Stimulated activated CD4-positive, alpha-beta T cell treated with anti-CD3 and anti-CD28 coated beads, Interleukin-12 subunit alpha, Interleukin-12 subunit beta, amount 100 ng/mL, for 48 hours (primary cell): Measurements from ENCODE around the gene MEGF11.

ENCODE experiments used
- DNase-seq, 3 donors: peaks; one replicate each; pipeline ENCODE4 v3.0.0-alpha.2; 2020; ENCODE audit warnings: low read depth in 2 of 3, low spot score in 1 of 3

MEGF11 gene

DNA sequence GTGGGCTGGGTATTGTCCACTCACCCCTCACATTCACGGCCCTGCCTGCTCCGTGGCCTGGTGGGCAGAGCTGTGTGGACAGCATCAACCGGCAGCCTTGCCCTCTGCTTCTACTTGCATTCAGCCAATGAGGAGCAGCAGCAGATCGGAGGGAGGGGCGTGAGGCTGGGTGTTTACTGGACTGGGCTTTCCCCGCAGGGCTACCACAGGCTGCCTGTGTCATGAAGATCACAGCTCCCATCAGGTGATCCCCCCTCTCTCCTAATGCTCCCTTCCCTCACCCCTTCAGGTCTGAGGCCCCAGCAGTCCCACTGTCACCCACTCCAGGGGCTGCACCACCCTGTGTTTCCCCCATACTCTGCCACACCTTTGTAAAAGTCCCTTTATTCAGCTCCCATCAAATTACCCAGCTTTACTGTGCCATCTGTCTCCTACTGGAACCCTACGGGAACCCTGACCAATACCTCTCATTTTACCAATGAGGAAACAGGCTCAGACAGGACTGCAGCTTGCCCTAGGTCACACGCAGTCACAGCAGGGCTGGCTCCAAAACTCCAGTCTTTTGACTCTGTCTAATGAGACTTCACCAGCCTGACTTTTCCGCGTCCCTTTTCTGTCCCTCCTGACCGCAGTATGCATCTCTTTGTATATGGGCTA is 81.1 kb downstream of the MEGF11 start:
- no peak for DNase-seq

DNA sequence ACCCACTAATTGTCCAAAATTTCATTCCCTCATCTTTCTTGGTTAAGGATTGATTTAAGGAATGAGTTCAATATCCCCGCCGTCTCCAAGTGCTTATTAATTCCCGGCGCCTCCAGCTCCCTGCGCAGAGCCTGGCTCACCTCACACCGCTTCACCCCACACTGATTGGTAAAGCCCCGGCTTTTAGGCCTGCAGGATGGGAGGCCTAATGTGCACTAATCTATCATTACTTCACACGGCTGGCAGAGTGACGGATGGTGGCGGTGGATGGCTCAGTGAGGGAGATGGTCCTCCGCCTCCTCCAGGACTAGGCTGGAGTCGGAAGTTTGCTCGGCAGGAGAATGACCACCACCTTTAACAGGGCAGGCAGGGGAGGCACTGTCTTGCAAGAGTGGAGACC is 81.7 kb downstream of the MEGF11 start:
- no peak for DNase-seq

DNA sequence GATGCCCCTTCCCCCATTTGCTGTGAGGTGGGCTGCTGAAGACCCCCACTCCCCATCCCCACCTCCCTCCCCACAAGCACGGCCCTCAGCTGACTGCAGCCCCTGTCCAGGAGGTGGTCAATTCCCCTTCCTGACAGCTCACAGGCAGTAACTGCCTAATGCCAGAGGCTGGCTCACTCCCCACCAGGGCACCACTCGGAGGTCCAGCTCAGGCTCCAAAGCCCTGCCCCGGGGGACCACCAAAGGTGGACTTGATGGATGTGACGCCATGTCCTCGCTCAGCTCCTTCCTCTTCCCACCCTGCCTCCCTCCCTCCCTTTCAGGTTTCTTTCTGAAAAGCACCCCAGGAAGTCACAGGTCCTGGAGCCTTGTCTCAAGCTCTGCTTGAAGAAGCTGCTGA is 82.8 kb downstream of the MEGF11 start:
- DNase-seq = no peak

DNA sequence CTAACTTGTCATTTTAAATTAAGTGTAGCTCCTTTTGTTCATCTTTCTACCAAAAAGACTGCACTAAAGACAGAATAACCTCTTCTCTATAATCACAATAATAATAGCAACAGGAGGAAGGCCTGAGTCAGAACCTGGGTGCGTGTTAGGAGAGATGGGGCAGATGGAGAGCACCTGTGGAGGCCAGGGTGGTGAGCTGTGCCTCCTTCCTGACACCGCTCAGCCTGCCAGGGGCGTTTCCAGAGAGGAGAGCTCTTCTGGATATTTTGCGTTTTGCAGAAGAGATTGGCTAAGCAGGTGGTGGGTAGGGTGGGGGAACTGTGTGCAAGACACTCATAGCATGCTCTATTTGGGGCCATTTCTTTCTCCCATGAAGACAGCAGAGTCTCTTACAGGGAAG is 83.5 kb downstream of the MEGF11 start:
- no peak for DNase-seq

DNA sequence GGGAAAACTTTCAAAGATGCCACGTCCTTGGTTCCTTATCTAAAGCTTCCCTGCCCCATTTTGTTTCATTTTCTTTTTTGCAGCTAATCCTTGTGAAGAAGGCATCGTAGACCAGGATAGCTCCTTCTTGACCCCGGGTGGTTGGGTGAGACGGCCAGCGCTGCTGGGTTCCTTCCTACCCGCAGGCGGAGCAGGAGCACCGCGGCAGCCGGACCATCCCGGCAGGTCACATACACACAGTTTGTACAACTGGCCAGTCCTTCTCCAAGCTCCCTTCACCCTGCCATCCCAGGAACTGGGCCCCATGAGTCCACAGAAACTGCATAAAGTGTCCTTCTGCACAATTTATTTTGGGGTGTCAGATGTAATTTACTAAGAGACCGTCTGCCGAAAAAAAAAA is 83.9 kb downstream of the MEGF11 start:
- DNase-seq = no peak

DNA sequence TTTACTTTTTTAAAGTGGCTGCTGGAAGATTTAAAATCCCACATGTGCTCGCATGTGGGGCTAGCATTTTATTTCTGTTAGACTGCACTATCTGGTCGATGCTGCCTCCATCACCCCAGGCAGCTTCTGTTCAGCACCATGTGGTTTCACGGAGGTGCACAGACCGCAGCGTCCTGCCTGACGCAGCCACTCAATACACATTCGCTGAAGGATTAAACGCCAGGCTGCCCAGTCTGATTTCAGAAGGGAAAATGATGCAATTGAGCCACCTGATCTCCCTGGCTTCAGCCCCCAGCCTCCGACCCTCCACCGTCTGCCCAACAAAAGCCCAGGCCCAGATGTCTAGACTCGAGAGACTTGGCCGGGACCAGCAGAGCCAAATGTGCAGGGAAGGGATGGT is 84.5 kb downstream of the MEGF11 start:
- no peak for DNase-seq

DNA sequence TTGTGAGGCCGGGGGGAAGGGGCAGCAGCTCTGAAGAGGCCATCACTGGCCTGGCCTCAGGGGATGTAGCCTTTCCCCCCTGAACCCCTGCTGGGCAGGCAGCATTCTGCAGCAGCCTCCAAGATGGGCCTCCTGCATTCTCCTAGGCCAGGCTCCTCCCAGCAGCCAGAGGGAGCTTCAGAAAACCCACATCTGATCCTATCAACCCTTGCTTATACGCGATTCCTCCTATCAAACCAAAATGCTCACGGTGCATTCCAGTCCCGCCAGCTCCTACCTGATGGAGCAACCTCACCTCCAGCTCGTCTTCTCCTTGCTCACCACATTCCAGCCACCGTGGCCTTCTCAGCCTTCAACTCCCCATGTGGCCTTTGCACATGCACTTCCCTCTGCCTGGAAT is 85.7 kb downstream of the MEGF11 start:
- DNase-seq = no peak

DNA sequence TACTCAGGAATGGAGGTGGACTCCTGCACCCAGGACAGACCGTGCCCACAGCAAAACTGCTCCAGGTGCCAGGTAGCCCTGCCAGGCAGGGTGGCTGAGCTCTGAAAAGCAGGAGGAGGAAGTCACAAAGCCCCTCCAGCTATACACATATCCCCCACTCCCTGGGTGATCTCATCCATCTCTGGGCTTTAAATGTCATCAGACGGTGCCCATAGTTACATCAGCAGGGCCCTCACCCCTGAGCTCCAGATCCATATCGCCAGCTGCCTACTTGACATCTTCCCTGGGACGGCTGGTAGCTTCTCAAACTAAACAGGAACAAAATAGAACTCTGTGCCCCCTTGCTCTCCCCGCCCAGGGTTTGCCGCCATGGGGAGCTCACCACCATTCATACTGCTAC is 87.7 kb downstream of the MEGF11 start:
- DNase-seq = no peak

DNA sequence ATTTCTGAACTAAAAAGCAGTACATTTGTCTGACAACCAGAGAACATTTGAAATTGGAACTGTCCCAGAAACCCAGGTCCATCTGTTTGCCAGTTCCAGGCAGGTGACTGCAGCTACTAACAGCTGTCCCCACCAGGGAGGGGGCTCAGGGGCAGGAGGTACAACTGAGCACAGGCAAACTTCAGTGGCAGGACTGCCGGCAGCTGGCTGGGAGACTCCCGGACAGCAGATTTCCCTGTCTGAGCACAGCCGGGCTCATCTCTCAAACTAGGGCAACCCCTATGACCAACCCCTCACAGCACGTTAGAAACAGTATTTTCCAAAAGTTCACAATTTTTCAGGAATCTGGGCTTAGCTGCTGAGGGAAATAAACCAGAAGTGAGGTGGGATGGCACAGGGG is 88.8 kb downstream of the MEGF11 start:
- DNase-seq = no peak

DNA sequence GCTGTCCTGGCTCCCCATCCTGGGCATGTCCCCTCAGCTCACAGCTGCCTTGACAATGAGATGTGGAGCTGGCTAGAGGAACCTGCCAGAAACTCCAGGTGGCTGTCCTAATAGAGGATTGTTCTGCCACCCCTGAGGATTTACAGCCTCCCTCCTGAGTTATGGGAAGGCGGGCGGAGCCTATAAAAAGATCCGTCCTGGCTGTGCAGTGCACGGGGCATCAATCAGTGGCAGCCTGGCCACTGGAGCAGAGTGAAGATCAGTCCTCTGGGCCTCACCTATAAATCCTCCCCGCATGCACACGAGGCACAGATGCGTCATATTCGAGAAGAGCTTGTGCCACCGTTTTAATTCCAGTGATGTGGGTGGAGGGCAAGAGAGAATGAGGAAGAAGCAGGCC is 90.0 kb downstream of the MEGF11 start:
- no peak for DNase-seq

DNA sequence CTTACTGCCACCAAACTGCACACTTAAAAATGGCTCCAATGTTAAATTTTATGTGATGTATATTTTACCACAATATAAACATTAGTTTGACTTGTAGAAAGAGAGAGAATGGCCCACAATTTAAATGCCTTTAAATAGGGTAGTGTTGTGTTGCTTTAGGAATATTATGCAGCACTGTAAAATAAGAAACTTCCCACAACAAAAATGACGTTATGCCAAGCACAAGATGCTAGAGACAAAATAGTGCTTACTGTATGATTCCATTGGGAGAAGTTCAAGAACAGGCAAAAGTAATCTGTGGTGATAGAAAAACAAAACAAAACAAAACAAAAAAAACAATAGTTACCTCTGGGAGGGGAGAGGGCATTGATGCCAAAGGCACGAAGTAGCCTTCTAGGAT is 91.3 kb downstream of the MEGF11 start:
- DNase-seq = no peak

DNA sequence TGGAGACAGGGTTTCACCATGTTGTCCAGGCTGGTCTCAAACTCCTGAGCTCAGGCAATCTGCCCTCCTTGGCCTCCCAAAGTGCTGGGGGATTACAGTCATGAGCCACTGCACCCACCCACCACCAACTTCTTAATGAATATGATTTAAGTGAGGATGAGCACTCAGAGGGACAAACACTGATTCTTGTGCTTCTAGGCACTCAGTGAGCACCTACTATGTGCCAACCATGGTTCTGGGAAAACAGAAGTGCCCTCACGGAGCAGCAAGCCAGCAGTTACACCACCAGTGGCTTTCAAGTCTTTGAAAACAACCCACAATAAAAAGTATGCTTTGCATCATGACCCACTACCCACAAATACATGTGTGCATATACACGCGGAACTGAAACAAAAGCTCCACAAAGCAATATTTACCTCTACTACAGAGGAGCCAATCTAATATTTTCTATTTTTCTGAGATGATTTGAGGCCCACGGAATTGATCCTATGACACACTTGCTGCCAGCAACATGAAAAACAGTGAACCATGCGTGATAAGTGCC is 91.9 kb downstream of the MEGF11 start:
- DNase-seq = no peak

DNA sequence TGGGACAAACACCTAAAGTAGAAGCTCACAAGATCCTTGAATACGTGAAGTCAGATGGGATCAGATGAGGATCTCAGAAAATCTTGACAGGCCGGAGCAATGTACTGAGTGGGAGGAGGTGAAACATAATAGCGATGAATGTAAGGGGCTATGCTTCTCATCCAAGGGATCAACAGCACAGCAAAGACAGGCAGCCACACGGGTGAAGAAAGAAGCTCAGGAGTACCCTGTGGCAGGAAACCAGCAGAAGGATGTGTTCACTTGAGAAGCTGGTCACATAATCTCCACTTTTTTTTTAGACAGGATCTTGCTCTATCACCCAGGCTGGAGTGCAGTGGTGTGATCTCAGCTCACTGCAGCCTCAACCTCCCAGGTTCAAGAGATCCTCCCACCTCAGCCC is 92.4 kb downstream of the MEGF11 start:
- DNase-seq = no peak

DNA sequence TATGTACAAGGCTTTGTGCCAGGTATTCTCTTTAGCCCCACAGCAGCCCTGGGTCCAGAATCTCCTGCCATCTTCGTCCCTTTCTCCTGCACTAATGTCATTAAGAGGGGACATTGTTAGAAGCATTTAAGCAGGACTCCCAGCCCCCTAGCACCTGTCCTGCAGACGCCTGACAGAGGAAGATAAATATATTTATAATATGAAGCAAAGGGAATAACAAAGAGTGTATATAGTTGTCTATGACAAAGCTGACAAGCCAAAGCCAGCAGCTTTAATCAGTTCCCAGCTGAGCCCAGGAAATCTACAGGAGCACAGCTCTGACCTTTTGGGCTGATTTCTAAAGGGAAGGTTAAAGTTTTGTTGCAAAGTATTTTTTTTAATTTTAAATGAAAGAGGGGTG is 96.0 kb downstream of the MEGF11 start:
- no peak for DNase-seq

DNA sequence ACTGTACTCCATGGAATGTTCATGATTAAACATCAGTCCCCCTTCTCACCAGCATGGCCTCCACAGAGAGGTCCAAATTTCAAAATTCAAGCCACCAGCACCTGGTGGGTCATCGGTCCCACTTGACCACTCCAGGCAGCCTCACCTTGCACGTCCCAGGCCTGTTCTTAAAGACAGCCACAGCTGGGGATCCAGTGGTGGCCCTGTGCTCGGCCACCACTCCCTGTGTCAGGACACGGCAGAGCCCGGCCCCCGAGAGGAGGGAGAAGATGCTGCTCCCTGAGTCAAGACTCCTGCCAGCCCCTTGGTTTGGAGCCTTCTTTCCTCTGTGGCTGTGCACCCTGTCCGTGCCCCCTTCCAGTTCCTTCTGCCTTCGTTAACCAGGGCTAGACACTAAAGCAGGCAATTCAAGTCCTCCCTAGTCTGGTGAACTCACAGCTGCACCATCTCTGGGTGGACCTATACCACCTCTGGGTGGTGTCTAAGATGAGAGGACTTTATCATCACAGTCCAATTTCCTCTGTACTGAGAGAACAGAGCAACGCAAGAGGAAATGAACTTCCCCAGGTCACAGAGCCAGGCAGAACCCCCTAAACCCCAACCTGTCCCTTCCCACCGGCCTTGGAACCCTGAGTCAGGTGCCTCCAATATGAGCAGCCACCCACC is 97.1 kb downstream of the MEGF11 start:
- no peak for DNase-seq

DNA sequence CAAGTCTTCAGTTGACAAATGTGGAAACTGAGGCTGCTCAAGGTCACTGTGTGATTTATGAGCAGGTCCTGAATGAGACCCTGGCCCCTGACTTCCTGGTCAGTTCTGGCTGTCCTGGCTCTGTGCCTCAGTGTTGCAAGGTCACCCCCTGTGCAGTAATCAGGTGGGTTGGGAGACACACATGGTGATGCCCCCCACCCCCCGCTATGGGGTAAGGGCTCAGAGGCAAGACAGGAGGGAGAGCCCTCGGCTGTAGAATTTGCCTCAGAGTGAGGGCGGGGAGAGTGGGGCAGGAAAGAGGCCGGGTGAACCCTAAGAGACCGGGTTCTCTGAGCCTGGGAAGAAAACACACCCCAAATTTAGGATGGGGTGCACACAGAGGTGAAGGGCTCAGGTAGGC is 98.5 kb downstream of the MEGF11 start:
- no peak for DNase-seq

DNA sequence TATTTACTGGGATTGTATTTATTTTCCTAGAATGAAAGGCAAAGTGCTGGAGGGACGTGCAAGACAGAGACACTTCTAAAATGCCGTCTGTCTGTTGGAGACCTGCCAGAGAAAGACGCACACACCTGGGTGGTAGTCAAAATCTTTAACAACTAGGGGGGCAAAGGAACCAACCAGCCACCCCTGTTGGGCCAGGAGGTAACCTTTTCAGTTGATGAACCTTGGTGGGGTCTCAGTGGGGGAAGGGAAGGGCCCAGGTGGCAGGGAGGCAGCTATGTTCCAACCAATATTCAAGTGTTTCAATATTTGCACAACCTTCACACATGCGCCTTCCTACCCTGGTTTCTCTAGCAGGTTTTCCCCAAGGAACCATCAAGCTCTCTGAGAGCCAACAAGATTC is 99.0 kb downstream of the MEGF11 start:
- DNase-seq = no peak

DNA sequence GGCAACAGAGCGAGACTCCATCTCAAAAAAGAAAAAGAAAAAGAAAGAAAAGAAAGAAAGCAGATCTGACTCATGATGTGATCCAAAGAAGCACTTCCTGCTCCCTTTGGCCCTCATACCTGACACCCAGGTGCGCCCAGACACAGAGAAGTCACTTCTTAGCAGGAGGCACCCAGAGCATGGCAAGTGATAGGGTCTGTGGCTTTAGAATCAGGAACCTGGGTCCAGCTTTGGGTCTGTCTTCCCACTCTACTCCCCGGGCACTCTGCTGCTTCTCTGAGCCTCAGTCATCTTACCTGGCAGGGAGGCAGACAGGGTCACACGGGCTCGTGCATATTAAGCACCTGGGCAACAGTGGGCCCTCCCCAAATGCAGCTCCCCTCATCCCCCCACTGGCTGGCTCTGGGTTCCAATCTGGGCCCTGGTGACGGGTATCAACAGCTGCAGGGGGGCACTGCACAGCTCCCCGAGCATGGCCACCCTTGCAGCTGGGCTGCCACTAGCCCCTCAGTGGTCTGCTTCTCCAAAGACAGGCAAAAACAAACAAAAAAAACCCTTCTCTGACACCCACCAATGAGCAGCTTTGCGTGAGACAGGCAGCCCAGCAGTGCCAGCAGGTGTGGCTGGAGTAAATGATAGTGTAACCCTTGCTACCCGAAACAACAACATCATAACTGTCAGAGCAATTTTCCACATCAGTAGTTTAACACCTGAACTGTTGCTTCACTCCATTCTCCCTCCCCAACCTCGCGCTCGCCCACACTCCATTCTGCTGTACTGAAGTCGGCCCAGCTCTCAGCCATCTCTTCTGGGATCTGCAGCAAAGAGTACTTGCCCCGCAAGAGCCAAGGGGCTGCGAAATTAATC is 99.8 kb downstream of the MEGF11 start:
- no peak for DNase-seq

DNA sequence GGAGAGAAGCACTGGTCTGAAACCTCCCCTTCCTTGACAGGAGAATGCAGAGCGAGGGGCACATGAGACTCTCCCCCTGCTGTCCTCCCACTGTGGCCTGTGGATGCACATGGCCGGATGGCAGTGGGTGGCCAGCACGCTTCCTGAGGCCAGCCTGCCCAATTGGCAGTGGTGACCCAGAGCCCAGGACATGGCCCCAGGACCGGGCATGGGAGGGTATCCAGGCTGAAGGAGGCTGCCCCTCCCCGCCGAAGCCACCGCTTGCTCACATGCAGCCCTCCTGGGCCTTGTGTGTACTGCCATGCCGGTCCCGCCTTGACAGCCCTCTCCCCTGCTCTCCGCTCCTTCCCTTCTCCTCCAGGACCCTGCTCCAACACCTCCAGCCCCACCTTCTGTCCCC is 100.9 kb downstream of the MEGF11 start:
- no peak for DNase-seq

DNA sequence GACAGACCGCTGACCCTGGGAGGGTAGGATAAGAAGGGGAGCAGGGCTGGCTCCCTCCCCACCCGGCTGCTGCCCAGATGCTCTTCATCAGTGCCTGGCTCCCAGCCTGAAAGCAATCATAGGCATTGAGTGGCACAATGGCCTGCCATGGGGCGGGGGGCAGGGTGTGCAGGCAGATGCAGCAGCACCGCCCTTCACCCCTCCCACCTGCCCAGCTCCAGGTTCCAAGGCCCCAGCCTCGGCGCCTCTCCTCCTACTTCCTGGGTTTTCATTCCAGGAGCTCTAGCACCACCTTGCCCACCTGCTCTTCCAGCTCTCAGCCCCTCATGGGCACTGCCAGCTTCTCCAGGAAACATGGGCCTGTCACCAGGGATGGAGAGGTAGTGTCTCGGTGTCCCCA is 101.7 kb downstream of the MEGF11 start:
- no peak for DNase-seq

DNA sequence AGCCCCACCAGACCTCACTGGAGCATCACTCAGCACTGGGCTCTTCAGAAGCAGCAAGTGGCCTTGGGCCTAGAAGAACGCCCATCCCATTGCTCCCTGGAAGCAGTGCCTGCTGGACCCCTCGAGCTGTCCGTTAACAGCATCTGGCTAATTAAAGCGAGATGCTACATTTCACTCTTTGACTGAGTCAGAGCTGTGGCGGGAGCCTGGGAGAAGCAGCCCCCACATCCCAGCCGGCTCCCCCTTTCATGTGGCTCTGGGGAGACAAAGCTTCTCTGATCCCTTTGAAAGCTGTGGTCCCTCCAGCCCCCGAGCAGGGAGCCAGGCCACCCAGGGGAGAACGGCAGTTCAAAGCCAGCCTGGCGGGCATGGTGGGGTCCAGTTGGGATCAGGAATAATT is 103.7 kb downstream of the MEGF11 start:
- DNase-seq = no peak

DNA sequence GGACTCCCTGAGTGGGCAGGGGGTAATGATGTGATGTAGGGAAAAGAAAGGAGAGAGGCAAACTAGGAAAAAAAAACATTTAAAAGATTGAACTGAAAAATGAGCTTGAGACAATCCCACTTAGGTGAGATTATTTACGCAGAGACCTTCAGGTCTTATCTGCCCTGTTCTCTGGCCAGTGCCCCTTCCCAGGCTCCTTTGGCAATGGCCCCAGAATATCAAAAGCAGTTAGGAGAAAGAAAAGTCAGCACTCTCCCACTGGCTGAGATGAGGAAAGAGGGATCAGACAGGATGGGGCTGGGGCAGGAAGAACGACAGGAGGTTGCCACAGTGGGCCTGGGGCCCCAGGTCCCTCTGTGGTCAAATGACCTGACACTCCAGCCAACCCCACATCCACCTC is 105.4 kb downstream of the MEGF11 start:
- DNase-seq = no peak
